SK-MEL-5 (cell line): ENCODE data around the gene ANAPC15. TPM values are rescaled to one million over a fixed set of nuclear protein-coding genes. Genes with fewer than 3 reads are reported as not detected.

Experiments used
- DNase-seq: peaks from one replicate; pipeline ENCODE4 v3.0.0-alpha.2; 2016; ENCODE audit warnings: low read depth, low spot score
- in situ Hi-C: cut with HindIII; loops from 2 replicates; pipeline ENCODE4 v1.10.0; 2016; ENCODE audit warnings: low sequenced_read_pairs, high pct_unique_total_duplicates, low pct_unique_long_range_greater_than_20kb
- total RNA-seq: library from RNA; depleted of rRNA; stranded (reverse); fragments of >200 nt; shearing (Covaris generic); gene quantifications from 2 replicates; pipeline ENCODE4 v1.2.3, GENCODE V29; 2014

The ANAPC15 gene
- total RNA-seq, 1 experiment from 2014 or later, result 30.6 TPM

DNA sequence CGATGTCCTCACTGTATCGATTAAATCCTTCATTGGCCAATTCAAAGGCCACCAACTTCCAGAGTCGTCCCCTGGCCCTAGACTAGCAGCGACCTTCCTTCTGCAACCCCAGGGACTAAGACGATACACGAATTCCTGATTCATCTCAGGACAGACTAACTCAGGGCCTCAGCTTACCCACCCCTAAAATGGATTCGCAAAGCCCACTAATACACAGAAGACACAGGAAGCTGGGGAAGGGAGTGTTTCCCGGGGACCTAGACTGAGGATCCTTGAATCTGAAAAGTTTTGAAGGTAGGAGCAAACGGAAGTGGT lies 9.9 kb downstream of the ANAPC15 start:
- in situ Hi-C loops, result loop anchor here (5.0 kb wide), 1 partner anchor 75 kb away; no protein-coding TSS in a partner anchor
- DNase-seq, result no peak

DNA sequence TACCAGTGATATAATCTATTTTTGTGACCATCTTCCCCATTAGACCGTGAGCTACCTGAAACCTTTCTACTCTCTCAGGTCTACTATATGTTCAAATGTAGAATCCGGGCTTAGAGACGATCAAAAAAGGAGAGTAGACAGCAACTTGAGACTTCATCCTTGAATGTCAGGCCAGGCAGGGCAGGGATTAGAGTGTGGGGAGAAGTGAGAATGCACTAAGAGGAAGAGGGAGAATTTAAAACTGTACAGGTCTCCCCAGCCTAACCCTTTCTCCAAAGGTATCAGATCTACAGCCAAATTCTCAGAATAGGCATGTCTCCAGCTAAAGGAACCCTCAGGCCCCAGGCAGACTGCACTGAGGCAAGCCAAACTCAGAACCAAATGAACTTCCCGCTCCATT lies 10.3 kb downstream of the ANAPC15 start:
- DNase-seq, result no peak
- in situ Hi-C loops, result loop anchor here (5.0 kb wide), 1 partner anchor 75 kb away; no protein-coding TSS in a partner anchor

DNA sequence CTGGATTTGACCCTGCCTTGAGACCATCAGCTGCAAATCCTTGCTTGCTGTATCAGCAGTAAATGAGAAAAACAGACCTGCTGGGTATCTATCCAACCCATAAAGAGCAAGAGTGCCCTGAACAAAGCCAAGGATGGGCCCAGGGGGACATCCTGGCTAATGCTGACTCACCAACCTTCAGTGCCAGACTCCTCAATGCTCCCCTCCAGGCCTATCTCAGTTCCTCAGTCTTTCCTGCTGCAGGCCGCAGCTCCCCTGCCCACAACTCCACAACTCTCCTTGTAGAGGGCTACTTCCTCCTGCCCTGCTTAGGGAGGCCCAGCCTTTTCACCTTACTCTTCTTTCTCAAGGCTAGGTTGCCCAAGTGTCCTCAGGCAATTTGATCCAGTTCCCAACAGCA lies 12.0 kb downstream of the ANAPC15 start:
- no peak for DNase-seq
- in situ Hi-C loops, result loop anchor here (5.0 kb wide), 1 partner anchor 73 kb away; no protein-coding TSS in a partner anchor

DNA sequence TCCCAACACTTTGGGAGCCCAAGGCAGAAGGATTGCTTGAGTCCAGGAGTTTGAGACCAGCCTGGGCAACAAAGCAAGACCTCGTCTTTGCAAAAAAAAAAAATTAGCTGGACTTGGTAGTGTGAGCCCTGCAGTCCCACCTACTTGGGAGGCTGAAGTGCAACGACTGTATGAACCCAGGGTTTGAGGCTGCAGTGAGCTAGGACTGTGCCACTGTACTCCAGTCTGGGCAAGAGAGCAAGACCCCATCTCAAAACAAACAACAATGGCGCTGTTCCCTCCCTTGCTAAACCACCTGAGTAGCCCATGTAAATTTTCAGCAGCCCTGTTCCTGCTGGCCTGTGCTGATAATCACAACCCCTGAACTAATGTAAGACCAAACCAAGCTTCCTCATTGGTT lies 12.5 kb downstream of the ANAPC15 start:
- in situ Hi-C loops, result loop anchor here (5.0 kb wide), 1 partner anchor 73 kb away; no protein-coding TSS in a partner anchor
- DNase-seq, result no peak

DNA sequence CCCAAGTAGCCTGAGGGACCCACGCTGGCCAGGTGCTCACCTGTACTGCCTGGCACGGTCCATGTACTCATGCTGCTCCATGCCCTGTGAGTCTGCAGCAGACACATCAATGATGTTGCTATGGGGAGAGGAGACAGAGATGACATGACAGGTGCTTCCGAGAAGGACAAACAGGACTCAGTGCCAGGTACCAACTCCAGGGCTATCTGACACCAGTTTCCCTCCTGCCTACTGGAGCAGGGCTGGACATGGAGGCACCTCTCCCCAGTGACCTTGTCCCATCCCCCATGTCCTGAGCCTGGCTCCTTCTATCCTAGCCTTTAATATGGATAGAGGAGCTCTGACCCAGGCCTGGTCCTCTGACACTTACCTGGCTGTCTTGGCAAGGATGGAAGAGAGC lies 13.8 kb downstream of the ANAPC15 start:
- DNase-seq, result no peak
- in situ Hi-C loops, result no loop called here

DNA sequence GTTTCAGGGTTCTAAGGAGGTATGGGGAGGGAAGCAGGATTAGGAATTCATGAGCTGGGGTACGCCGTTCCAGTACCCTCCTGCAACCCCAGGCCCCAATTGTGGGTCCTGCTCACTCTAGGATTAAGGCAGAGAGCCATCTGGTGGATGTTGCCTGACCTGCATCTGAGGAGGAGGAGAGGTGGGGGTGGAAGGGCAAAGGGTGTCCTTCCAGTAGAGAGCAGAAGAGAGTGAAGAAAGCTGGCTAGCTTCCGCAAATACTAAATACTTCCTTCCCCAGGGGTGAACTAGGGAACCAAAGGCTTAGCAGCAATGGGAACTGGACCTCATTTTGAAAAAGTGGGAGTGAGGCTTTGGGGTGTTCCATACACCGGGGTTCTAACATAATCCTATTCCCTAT lies 21.2 kb downstream of the ANAPC15 start:
- in situ Hi-C loops, result no loop called here

DNA sequence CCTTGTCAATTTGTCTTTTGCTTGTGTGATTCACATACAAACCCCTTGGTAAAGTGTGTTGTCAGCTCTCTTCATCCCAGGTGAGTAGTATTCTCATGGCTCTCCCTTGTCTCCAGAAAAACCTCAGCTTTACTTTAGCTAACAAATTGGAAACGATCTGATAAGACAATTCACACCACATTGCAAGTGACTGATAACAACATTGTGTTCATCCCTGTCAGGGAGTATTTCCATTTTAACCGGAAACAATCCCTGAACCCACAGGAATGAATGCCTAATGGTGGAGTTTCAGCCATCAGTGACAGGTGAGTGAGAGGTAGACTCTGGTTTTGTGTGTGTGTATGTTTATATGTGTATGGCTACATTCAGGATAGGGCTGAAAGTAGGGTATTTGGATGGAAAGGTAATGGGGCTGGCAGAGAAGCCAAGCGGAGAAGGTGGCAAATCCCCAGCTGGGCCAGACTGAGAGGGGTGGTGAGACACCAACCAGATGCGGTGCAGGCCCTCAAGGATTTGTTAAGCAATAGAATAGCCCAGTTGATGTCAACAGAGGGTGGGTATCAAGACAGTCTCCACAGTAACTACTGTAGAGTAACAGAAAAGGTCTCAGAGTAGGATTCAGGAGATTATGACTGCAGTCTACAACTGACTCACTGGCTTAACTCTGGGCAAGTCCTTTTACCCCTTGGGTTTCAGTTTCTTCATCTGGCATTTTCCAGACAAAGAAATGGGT lies 24.3 kb downstream of the ANAPC15 start:
- DNase-seq, result no peak
- in situ Hi-C loops, result no loop called here

More for the DNA sequence above, 21.2 kb downstream of the ANAPC15 start:
- peak; percentile 95 for DNase-seq

DNA sequence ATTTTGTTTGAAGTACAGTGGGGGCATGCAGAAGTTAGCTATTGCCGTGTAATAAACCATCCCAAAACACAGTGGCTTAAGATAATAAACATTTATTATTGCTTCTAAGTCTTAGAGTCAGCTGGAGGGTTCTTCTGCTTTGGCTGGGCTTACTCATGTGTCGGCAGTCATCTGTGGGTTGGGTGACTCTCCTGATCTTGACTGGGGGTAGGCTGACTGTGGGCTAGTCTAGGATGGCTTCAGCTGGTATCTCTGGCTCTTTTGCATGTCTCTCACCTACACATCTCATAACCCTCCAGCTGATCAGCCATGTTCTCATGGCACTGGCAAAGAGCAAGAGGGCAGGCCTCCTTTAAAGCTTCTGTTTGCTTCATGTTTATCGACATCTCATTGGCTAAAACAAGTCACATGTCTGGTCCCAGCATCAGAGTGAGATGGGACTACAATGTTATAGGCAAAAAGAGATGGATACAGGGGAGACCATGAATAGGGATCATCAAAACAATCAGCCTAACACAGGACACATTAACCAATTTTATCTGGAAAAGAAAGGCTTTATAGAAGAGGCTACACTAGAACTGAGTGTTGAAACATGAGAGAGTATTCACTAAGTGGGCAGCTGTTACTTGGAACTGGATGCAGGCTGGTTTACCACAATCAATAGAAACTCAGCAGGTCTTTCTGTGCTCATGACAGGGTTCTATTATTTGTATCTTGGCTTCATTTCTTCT lies 26.7 kb downstream of the ANAPC15 start:
- in situ Hi-C loops, result no loop called here
- DNase-seq, result peak; percentile 90

DNA sequence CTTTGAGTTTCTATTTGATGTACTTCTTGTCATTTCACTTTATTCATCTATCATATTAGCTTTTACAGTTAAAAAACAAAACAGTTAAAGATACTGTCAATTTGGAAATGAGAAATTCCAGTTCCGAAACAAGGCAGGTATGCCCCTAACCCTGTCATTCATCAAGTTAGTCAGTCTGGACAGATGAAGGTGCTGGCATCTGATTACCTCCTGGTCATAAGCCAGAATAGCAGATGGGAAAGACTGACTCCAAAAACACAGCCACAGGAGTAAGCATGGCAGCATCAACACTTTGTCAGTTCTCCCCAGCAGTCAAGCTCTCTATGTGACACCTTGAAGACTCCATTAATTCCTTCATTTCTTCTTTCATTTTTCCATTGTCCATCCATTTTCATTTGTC lies 27.5 kb downstream of the ANAPC15 start:
- in situ Hi-C loops, result no loop called here
- DNase-seq, result no peak

DNA sequence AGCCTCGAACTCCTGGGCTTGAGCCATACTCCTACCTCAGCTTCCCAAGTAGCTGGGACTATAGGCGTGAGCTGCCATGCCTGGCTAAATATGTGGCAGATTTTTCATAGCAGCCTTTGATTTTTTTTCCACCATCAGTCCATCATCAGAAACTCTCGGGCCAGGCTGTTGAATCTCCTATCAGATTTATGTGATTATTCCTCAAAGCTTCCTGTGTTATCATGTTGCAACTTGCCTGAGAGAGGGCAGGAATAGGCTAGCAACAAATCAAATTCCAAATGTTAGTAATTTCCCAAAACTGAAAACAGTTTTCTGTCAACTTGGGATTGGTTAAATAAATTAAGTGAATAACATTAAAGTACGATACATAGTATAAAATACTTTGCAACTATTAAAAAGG lies 28.4 kb downstream of the ANAPC15 start:
- no peak for DNase-seq
- in situ Hi-C loops, result no loop called here

DNA sequence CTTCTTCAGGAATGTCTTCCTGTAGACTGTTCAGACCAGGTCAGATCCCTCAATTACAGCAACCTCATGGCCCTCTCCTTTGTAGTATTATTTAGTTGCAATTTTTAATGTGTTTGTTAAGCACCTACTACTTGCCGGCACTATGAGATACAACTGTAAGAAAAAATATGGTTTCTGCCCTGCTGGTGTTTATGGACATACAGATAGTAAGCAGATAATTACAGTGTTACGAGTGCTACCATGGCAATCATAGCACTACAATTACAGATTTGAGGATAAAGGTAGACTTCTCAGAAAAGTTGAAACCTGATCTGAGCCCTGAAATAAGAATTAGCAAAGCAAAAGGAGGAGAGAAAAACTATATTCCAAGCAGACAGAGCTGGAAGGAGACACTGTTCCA lies 29.1 kb downstream of the ANAPC15 start:
- no peak for DNase-seq
- in situ Hi-C loops, result no loop called here

DNA sequence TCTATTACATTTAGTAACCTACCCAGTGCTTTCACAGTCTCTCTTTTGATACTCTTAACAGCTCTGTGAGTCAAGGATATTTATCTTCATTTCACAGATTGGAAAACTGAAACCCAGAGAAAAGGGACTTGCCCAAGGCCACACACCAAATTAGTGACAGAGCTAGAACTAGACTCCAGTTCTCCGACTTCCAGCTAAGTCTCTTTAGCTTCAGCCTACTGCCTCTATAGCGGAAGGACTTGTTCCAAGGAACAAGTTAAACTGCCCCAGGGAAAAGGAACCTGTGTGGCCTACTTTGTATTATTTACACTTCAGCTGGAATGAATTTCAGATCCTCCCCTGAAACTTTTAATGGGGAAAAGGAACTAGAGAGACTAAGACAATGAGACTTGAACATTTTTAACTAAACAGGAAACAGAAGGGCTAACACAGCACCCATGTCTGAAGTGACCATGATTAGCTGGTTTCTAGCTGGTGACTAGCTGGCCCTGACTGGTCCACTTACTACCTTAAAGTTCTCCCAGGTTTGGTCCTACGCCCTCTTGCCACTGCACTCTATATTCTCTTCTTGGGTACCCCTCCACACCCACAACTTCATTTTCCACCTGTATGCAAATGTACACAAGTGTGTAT lies 30.6 kb downstream of the ANAPC15 start:
- DNase-seq, result no peak
- in situ Hi-C loops, result no loop called here

DNA sequence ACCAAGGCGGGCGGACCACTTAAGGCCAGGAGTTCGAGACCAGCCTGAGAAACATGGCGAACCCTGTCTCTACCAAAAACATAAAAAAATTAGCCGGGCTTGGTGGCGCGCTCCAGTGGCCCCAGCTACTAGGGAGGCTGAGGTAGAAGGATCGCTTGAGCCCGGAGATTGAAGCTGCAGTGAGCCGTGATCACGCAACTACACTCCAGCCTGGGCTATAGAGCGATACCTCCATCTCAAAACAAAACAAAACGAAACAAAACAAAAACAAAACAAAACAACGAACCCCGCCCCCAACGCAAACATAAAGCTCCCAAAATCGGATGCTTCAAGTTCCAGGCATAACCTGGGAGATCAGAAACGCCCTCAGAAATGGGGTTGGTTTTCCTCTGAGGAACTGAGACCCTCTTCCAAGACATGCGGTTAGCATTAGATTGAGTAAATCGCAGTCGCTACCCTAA lies 31.3 kb downstream of the ANAPC15 start:
- in situ Hi-C loops, result no loop called here
- no peak for DNase-seq

DNA sequence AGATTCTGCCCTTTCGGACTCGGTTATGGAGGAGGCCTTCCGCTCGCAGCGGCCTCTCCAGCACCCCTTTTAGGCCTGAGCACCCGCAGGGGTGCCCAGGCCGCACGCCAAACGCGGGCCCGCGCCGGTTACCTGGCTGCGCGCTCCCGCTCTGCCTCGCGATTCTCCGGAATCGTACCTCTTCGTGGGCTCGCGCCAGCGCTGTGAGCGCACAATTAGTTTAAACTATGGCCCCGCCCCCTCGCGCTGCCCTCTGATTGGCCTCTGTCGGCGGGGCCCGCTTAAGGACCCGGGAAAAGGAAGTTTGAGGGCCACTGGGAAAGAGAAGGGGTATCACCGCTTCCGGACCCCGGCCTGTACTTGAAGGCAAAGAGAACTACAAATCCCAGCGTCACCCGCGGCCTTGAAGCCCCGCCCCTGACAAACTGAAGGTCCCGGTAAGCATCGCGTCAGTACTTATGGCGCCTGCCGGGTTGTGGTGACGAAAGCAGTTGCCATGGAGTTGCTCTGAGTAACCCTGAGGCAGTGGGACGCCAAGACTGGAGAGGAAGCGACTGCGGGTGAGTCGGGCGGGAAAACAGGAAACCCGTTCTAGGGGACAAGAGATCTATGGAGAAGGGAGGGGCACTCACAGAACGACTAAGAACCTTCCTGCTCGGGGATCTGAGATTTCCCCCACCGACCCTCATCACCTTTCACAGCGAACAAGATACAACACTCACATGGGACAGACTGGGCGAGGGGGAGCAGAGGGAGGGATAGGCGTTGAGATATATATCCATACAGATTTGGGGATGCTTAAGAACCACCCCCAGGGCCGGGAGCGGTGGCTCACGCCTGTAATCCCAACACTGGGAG lies 31.9 kb downstream of the ANAPC15 start, which contains the start of the genes LRRC51 and NUMA1:
TSS of gene LRRC51 (plus strand) at position 525 of the 858 bp plus-strand sequence. CDS start 8,234 bp downstream, outside the sequence.
TSS of gene NUMA1 (minus strand) at position 217 of the 858 bp plus-strand sequence. CDS start 44,599 bp downstream, outside the sequence.
- in situ Hi-C loops, result no loop called here

DNA sequence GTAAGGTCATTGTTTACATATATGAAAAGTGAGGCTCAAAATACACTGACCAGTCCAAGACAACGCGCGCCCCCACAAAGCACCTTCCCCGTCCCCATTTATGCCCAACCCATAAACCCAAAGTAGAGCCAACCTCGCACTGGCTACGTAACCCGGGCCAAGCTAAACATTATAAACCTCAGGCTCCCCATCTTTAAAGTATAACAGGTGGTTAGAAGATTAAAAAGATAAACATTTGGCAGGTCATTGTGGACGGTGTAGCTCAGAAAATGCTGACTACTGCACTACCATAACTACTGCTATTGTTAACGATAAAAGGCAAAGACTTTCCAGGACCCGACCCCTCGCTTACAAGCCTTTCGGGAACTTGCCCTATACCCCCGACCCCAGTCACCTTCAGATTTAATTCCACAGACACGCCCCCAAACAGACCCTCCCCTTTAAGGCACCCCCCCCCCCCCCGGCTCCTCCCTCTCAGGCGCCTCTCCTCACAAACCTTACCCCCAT lies 32.6 kb downstream of the ANAPC15 start:
- no peak for DNase-seq
- in situ Hi-C loops, result no loop called here

More for the DNA sequence above, 31.9 kb downstream of the ANAPC15 start, which contains the start of the genes LRRC51 and NUMA1:
- DNase-seq, result peak; percentile 100

DNA sequence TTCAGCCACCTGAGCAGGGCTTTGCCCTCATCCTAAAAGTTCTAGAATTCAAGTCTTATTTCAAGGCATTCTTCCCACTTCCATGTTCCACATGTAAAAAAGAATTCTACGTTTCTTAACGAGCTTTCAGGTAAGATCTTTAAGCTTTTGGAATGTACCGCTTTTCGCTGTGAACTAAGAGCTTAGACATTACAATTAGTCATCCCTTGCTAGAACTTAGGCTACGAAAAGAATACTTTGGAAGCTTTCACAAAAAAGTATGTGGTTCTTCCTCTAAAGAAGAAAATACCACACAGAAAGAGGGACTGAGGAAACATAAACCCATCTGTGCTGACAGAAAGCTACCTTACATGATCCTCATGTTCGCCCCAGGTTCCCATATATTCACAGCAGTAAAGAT lies 34.0 kb downstream of the ANAPC15 start:
- in situ Hi-C loops, result no loop called here
- no peak for DNase-seq

DNA sequence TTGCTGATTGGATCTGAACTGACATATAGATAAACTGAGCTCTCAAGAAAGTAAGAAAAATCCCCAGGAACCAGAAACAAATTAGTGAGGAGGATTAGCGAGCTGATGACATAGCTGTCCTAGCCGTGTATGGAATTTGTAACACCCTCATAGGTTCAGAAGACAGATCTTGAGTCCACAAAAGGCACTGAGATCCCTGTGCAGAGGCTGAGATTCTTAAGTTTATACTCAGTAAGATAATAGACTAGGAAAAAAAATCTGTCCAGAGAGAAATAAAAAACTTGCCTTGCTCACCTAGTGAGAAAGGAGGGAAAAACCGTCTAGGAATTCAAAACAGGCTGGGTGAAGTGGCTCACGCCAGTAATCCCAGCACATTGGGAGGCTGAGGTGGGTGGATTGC lies 36.7 kb downstream of the ANAPC15 start:
- in situ Hi-C loops, result no loop called here
- no peak for DNase-seq
